Measurements from ENCODE around the gene ARHGAP24.

Gene ARHGAP24

DNA sequence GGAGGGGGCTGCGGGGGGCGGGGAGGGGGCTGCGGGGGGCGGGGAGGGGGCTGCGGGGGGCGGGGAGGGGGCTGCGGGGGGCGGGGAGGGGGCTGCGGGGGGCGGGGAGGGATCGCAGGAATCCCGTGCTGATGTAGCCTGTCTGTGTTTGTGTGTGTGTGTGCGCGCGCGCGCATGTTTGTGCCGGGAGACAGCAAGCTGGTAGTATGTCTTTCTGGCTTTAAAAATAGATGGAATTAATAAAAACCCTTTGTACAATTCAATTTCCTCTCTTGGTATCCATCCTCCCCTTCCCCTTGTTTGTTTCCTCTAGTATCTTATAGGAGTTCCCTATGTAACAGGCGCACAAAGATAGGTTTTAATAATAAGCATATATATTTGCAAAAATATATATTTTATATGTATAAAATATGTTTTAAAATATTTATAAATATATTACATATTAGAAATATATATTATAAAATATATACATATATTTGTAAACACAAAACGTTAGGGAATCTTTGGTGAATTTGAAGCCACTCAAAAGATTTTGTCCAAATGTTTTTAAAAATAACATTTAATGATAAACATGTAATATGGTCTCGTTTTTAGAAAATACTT, 782 bp downstream of the ARHGAP24 start:
- Histone ChIP-seq H3K36me3 (ENCODE audit: low read length) (no peaks in the 10 kb centered on the region), H3K27ac (ENCODE audit: low read depth, low read length) (peak overlapping the region; percentile 83), H3K79me2 (ENCODE audit: insufficient read depth, low read length) (peaks cover 48% of the 10 kb centered on the region), H3K4me3 (ENCODE audit: insufficient read depth, low read length, poor library complexity, severe bottlenecking) (peak overlapping the region; percentile 67), H3F3A (ENCODE audit: insufficient read depth) (peaks cover 5% of the 10 kb centered on the region; the same call in 1 of the 2 replicates), H4K20me1 (ENCODE audit: low read depth, low read length) (no peaks in the 10 kb centered on the region), H3K27me3 (ENCODE audit: low read length) (no peaks in the 10 kb centered on the region), H3K9me3 (ENCODE audit: insufficient read depth, low read length) (no peaks in the 10 kb centered on the region), H3K4me2 (ENCODE audit: low read depth, low read length, poor library complexity, severe bottlenecking) (peak overlapping the region; percentile 86), H2AFZ (ENCODE audit: low read depth, low read length, severe bottlenecking) (no peak overlapping the region), H3K9me2 (replicated peaks; ENCODE audit: insufficient read depth, low read length) (no peaks in the 10 kb centered on the region), H3K9ac (ENCODE audit: low read length) (peak overlapping the region; percentile 66)
- TF ChIP-seq EZH2phosphoT487 (conservative IDR thresholded peaks at IDR 0.05; ENCODE audit: low read length) = no peak
- TF ChIP-seq, protein P1, sequence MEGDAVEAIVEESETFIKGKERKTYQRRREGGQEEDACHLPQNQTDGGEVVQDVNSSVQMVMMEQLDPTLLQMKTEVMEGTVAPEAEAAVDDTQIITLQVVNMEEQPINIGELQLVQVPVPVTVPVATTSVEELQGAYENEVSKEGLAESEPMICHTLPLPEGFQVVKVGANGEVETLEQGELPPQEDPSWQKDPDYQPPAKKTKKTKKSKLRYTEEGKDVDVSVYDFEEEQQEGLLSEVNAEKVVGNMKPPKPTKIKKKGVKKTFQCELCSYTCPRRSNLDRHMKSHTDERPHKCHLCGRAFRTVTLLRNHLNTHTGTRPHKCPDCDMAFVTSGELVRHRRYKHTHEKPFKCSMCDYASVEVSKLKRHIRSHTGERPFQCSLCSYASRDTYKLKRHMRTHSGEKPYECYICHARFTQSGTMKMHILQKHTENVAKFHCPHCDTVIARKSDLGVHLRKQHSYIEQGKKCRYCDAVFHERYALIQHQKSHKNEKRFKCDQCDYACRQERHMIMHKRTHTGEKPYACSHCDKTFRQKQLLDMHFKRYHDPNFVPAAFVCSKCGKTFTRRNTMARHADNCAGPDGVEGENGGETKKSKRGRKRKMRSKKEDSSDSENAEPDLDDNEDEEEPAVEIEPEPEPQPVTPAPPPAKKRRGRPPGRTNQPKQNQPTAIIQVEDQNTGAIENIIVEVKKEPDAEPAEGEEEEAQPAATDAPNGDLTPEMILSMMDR (IDR thresholded peaks at IDR 0.05; ENCODE audit: insufficient read depth, low read length, poor library complexity, severe bottlenecking) = no peak

DNA sequence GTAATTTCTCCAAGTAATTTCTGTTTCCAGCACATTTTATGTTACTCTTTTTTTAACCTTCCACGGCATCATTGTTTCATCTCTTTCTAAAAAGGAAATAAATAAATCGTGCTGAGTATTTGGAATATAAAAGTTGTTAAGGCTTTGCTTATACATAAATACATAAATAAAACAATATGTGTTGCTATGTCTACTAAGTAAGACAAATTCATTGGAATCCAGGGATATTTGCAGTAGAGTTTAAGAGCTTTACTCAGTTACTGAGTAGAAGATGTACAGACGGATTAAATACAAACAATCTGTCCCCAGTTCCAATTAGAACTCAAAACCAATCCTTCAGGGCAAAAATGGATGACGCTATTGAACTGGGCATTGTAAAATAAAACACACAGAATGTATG, 1.4 kb downstream of the ARHGAP24 start:
- Histone ChIP-seq H4K20me1 (ENCODE audit: low read depth, low read length) (no peaks in the 10 kb centered on the region), H3K9ac (ENCODE audit: low read length) (peak overlapping the region; percentile 66), H3F3A (ENCODE audit: insufficient read depth) (peaks cover 7% of the 10 kb centered on the region; the same call in 1 of the 2 replicates), H3K9me3 (ENCODE audit: insufficient read depth, low read length) (no peaks in the 10 kb centered on the region), H3K4me2 (ENCODE audit: low read depth, low read length, poor library complexity, severe bottlenecking) (peak overlapping the region; percentile 86), H3K4me3 (ENCODE audit: insufficient read depth, low read length, poor library complexity, severe bottlenecking) (peak overlapping the region; percentile 66), H2AFZ (ENCODE audit: low read depth, low read length, severe bottlenecking) (no peak overlapping the region), H3K27ac (ENCODE audit: low read depth, low read length) (peak overlapping the region; percentile 68), H3K36me3 (ENCODE audit: low read length) (no peaks in the 10 kb centered on the region), H3K27me3 (ENCODE audit: low read length) (no peaks in the 10 kb centered on the region), H3K9me2 (replicated peaks; ENCODE audit: insufficient read depth, low read length) (no peaks in the 10 kb centered on the region), H3K79me2 (ENCODE audit: insufficient read depth, low read length) (peaks cover 55% of the 10 kb centered on the region)
- TF ChIP-seq EZH2phosphoT487 (conservative IDR thresholded peaks at IDR 0.05; ENCODE audit: low read length) = no peak
- TF ChIP-seq, protein P1 (IDR thresholded peaks at IDR 0.05; ENCODE audit: insufficient read depth, low read length, poor library complexity, severe bottlenecking) = no peak

DNA sequence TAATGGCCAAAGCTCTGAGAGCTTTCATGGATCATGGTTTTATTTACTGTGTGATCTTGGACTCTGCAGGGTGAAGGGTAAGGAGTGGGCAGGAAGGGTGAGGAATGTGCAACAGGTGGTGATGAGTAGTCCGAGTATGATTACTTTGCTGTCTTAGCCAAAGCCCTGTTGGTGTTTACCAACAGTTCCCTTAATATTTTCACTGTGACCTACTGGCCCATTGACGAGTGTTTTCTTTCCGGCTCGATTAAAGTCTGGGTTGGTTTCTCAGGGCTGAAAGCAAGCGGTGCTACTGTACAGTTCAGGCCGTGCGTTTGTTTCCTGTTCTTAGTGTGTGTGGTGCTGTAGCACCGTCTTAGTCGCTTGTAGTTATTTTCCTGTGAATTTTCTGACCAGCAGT, 2.6 kb downstream of the ARHGAP24 start:
- Histone ChIP-seq H2AFZ (ENCODE audit: low read depth, low read length, severe bottlenecking) (no peak overlapping the region), H3K4me2 (ENCODE audit: low read depth, low read length, poor library complexity, severe bottlenecking) (peak overlapping the region; percentile 86), H3K36me3 (ENCODE audit: low read length) (no peaks in the 10 kb centered on the region), H3K27ac (ENCODE audit: low read depth, low read length) (peak overlapping the region; percentile 68), H3K9me3 (ENCODE audit: insufficient read depth, low read length) (no peaks in the 10 kb centered on the region), H3K4me3 (ENCODE audit: insufficient read depth, low read length, poor library complexity, severe bottlenecking) (peak overlapping the region; percentile 66), H3F3A (ENCODE audit: insufficient read depth) (peaks cover 10% of the 10 kb centered on the region; the same call in 1 of the 2 replicates), H3K9ac (ENCODE audit: low read length) (peak overlapping the region; percentile 66), H3K79me2 (ENCODE audit: insufficient read depth, low read length) (peaks cover 66% of the 10 kb centered on the region), H3K9me2 (replicated peaks; ENCODE audit: insufficient read depth, low read length) (no peaks in the 10 kb centered on the region), H3K27me3 (ENCODE audit: low read length) (no peaks in the 10 kb centered on the region), H4K20me1 (ENCODE audit: low read depth, low read length) (no peaks in the 10 kb centered on the region)
- TF ChIP-seq EZH2phosphoT487 (conservative IDR thresholded peaks at IDR 0.05; ENCODE audit: low read length) = no peak
- TF ChIP-seq, protein P1 (IDR thresholded peaks at IDR 0.05; ENCODE audit: insufficient read depth, low read length, poor library complexity, severe bottlenecking) = no peak
